SK-N-SH (cell line): ENCODE data around the gene MON1A. TPM values are rescaled to one million over a fixed set of nuclear protein-coding genes. Genes with fewer than 3 reads are reported as not detected.

Experiments
- CTCF ChIA-PET: fragments of 300-600, 350-600 bp; formaldehyde crosslinking; extraction: SDS; loops from one replicate; lab custom pipeline; 2021; lab: Yijun Ruan, JAX
- POLR2A ChIA-PET: fragments of 350-600 bp; sonication (Branson Sonifier 250); formaldehyde crosslinking; extraction: SDS; loops from one replicate; lab custom pipeline; 2020; ENCODE audit warnings: antibody characterized with exemption, inconsistent platforms; lab: Yijun Ruan, JAX
- DNase-seq: peaks from one replicate; pipeline ENCODE4 v3.0.0; 2012
- H2AFZ ChIP-seq: fragments of 200-600 bp; sonication (generic); 2 replicates; pipeline ENCODE4 v1.8.1; 2016; ENCODE audit warnings: antibody characterized with exemption, mild to moderate bottlenecking, low read depth
- H3F3A ChIP-seq: fragments of 200-600 bp; sonication (generic); replicated peaks from 2 replicates; pipeline ENCODE3; 2016; ENCODE audit warnings: antibody characterized with exemption, mild to moderate bottlenecking; ENCODE audit not compliant: insufficient read depth
- H3K27ac ChIP-seq, 2 experiments: fragments of 200-500 bp in 1 of 2; fragments of 200-600 bp in 1 of 2; sonication (Bioruptor generic) in 1 of 2; sonication (generic), shearing (Covaris generic) in 1 of 2; 2 replicates each; pipeline versions ENCODE4 v1.5.1 to v1.6.1; 2014 to 2016; ENCODE audit warnings: low read depth in 2 of 2, inconsistent platforms in 1 of 2, low read length in 1 of 2, mild to moderate bottlenecking in 1 of 2, mixed read lengths in 1 of 2
- H3K27me3 ChIP-seq: fragments of 200-600 bp; sonication (generic), shearing (Covaris generic); 2 replicates; pipeline ENCODE4 v1.6.1; 2016; ENCODE audit warnings: mixed run types; ENCODE audit not compliant: insufficient read depth
- H3K36me3 ChIP-seq, 2 experiments: fragments of 200-500 bp in 1 of 2; fragments of 200-600 bp in 1 of 2; sonication (Bioruptor generic) in 1 of 2; sonication (generic) in 1 of 2; replicated peaks in 1 of 2; 2 replicates each; pipeline versions ENCODE3 to v1.5.1; 2014 to 2016; ENCODE audit warnings: low read length in 1 of 2, mild to moderate bottlenecking in 1 of 2; ENCODE audit not compliant: insufficient read depth in 2 of 2, control insufficient read depth in 1 of 2
- H3K4me1 ChIP-seq, 2 experiments: fragments of 200-500 bp in 1 of 2; fragments of 200-600 bp in 1 of 2; sonication (Bioruptor generic) in 1 of 2; sonication (generic), shearing (Covaris generic) in 1 of 2; 2 replicates each; pipeline versions ENCODE4 v1.5.1 to v1.6.1; 2014 to 2016; ENCODE audit warnings: low read depth in 1 of 2, low read length in 1 of 2, mixed run types in 1 of 2; ENCODE audit not compliant: insufficient read depth in 2 of 2, control insufficient read depth in 1 of 2
- H3K4me2 ChIP-seq: fragments of 200-600 bp; sonication (generic), shearing (Covaris generic); 2 replicates; pipeline ENCODE4 v1.6.1; 2017; ENCODE audit warnings: mixed run types
- H3K4me3 ChIP-seq, 2 experiments: fragments of 200-500 bp in 1 of 2; fragments of 200-600 bp in 1 of 2; sonication (Bioruptor generic) in 1 of 2; sonication (generic), shearing (Covaris generic) in 1 of 2; 2 replicates each; pipeline versions ENCODE4 v1.5.1 to v1.8.1; 2014 to 2016; ENCODE audit warnings: low read depth in 2 of 2, inconsistent platforms in 1 of 2, low read length in 1 of 2, mild to moderate bottlenecking in 1 of 2, mixed read lengths in 1 of 2, moderate library complexity in 1 of 2
- H3K79me2 ChIP-seq: fragments of 200-600 bp; sonication (generic); 2 replicates; pipeline ENCODE4 v1.8.1; 2017; ENCODE audit warnings: mild to moderate bottlenecking; ENCODE audit not compliant: insufficient read depth
- H3K9ac ChIP-seq: fragments of 200-600 bp; sonication (generic); 2 replicates; pipeline ENCODE4 v1.6.1; 2017; ENCODE audit warnings: mixed run types
- H3K9me2 ChIP-seq: fragments of 200-600 bp; sonication (generic); 2 replicates; pipeline ENCODE4 v1.6.1; 2017; ENCODE audit warnings: mixed run types
- H3K9me3 ChIP-seq: fragments of 200-600 bp; sonication (generic); 2 replicates; pipeline ENCODE4 v1.6.1; 2017; ENCODE audit warnings: mixed run types, mild to moderate bottlenecking, moderate library complexity
- H4K20me1 ChIP-seq: fragments of 200-600 bp; sonication (generic); 2 replicates; pipeline ENCODE4 v1.6.1; 2017; ENCODE audit warnings: mild to moderate bottlenecking, mixed run types; ENCODE audit not compliant: insufficient read depth
- CHD2 ChIP-seq: fragments of 150-350 bp; IDR thresholded peaks from 2 replicates; pipeline ENCODE4 v1.6.1; 2018; ENCODE audit warnings: low read length; ENCODE audit not compliant: partially characterized antibody
- CTCF ChIP-seq: fragments of 200-600 bp; sonication (generic); IDR thresholded peaks from 2 replicates; pipeline ENCODE4 v1.6.1; 2017; ENCODE audit warnings: antibody characterized with exemption, mild to moderate bottlenecking, moderate library complexity
- ELF1 ChIP-seq: IDR thresholded peaks from 2 replicates; pipeline ENCODE4 v1.4.0; 2012
- EZH2phosphoT487 ChIP-seq: fragments of 200-600 bp; sonication (generic); IDR thresholded peaks from 2 replicates; pipeline ENCODE4 v1.6.1; 2017; ENCODE audit warnings: low read depth, mixed run types, mild to moderate bottlenecking, antibody characterized with exemption, moderate library complexity, borderline replicate concordance
- IRF3 ChIP-seq: fragments of 150-350 bp; IDR thresholded peaks from 2 replicates; pipeline ENCODE4 v1.6.1; 2016; ENCODE audit warnings: mild to moderate bottlenecking, low read depth, low read length
- JUND ChIP-seq: IDR thresholded peaks from 2 replicates; pipeline ENCODE4 v1.4.0; 2012
- MAX ChIP-seq: IDR thresholded peaks from 2 replicates; pipeline ENCODE4 v1.4.0; 2012; ENCODE audit warnings: low read depth
- PBX3 ChIP-seq: IDR thresholded peaks from 2 replicates; pipeline ENCODE4; 2012
- POLR2AphosphoS5 ChIP-seq: IDR thresholded peaks from 2 replicates; pipeline ENCODE4 v1.6.1; 2012; ENCODE audit warnings: low read depth, low read length
- RAD21 ChIP-seq: IDR thresholded peaks from 2 replicates; pipeline ENCODE4 v1.6.1; 2012; ENCODE audit warnings: mild to moderate bottlenecking, low read length
- REST ChIP-seq: IDR thresholded peaks from 2 replicates; pipeline ENCODE4 v1.6.1; 2012; ENCODE audit warnings: mild to moderate bottlenecking, low read depth, low read length, moderate library complexity
- RFX5 ChIP-seq: IDR thresholded peaks from 2 replicates; pipeline ENCODE4 v1.6.1; 2012; ENCODE audit warnings: mild to moderate bottlenecking, improper control_type of control experiment, low read length
- RXRA ChIP-seq: IDR thresholded peaks from 2 replicates; pipeline ENCODE4 v1.4.0; 2012; ENCODE audit warnings: low read depth, mild to moderate bottlenecking, borderline replicate concordance
- SIN3A ChIP-seq: IDR thresholded peaks from 2 replicates; pipeline ENCODE4 v1.6.1; 2012; ENCODE audit warnings: low read depth, mild to moderate bottlenecking, low read length, moderate library complexity, borderline replicate concordance
- TEAD4 ChIP-seq: IDR thresholded peaks from 2 replicates; pipeline ENCODE4 v1.4.0; 2012; ENCODE audit warnings: mild to moderate bottlenecking, borderline replicate concordance; ENCODE audit not compliant: insufficient read depth
- USF1 ChIP-seq: IDR thresholded peaks from 2 replicates; pipeline ENCODE4 v1.4.0; 2012; ENCODE audit warnings: low read depth, borderline replicate concordance
- USF2 ChIP-seq: fragments of 150-350 bp; IDR thresholded peaks from 2 replicates; pipeline ENCODE4 v1.6.1; 2017; ENCODE audit warnings: antibody characterized with exemption, low read length, low read depth, borderline replicate concordance
- ZBTB33 ChIP-seq: IDR thresholded peaks from 2 replicates; pipeline ENCODE4 v1.4.0; 2012; ENCODE audit warnings: low read depth, borderline replicate concordance
- WGBS: methylation state at CpG from one replicate; pipeline ENCODE4 v1.1.6; 2017; ENCODE audit warnings: low lambda C conversion rate; 5-methylcytosine and 5-hydroxymethylcytosine counted together
- polyA plus RNA-seq, 3 experiments: library from polyadenylated mRNA; depleted of rRNA; stranded (reverse); fragments of >200 nt; gene quantifications; 2 replicates each; pipeline ENCODE4 v1.2.3, GENCODE V29; 2012

The MON1A gene
- polyA plus RNA-seq, 1 of the 3 experiments (the other 2 are of a cell fraction), result 12.0 TPM

- no peak for TF ChIP-seq REST
- no peak for TF ChIP-seq EZH2phosphoT487
- TF ChIP-seq CTCF, result no peak
- no peak for TF ChIP-seq USF1
- no peak for TF ChIP-seq JUND
- TF ChIP-seq ZBTB33, result no peak
- TF ChIP-seq, all 33 proteins: peak for 0
Observed at GRCh38 chr3:49942651-49943050, 13.0 kb upstream of the MON1A start (continued).

- Histone ChIP-seq H4K20me1 (peaks cover 51% of the 10 kb centered on the region), H3K4me3 (peak overlapping the region; percentile 71 to 100), H3K4me1 (no peaks in the 10 kb centered on the region; a peak in 1 of 4 replicates), H3K4me2 (peak overlapping the region; percentile 85), H3K9me2 (no peaks in the 10 kb centered on the region), H3F3A (peaks cover 19% of the 10 kb centered on the region), H3K27me3 (no peaks in the 10 kb centered on the region), H3K27ac (peak overlapping the region; percentile 94 to 96), H3K9ac (peak overlapping the region; percentile 94), H3K36me3 (peaks cover 0 to 13% of the 10 kb centered on the region in 2 experiments), H3K9me3 (no peaks in the 10 kb centered on the region), H2AFZ (peak overlapping the region; percentile 74; the same call in 1 of the 2 replicates), H3K79me2 (peaks cover 54% of the 10 kb centered on the region)
- 7% methylated on average over 23 of the region's 23 CpGs for WGBS
- no peak for TF ChIP-seq PBX3
- TF ChIP-seq POLR2AphosphoS5, result no peak
- TF ChIP-seq SIN3A, result no peak
- TF ChIP-seq IRF3, result no peak
- no peak for TF ChIP-seq CHD2
- no peak for TF ChIP-seq ELF1
- TF ChIP-seq RXRA, result no peak
- no peak for TF ChIP-seq TEAD4
- no peak for TF ChIP-seq RAD21
- no peak for TF ChIP-seq MAX
- TF ChIP-seq RFX5, result no peak
- TF ChIP-seq USF2, result no peak
- POLR2A ChIA-PET, result interaction anchor here (0.7 to 2.4 kb wide), 15 partner anchors 8 to 471 kb away, joined by 3 to 32 read pairs (median 6); partner anchors contain the start of genes DAG1, INKA1, IP6K1 and MON1A
- DNase-seq, result no peak
- CTCF ChIA-PET, result interaction anchor here (0.9 to 3.0 kb wide), 7 partner anchors 10 to 139 kb away, joined by 3 to 12 read pairs (median 5); partner anchors contain the start of genes INKA1 and MON1A
Observed at GRCh38 chr3:49940667-49941249, 11.1 kb upstream of the MON1A start.
